SU-DHL-6 (cell line): ENCODE data around the gene PHTF2.
"Not testable (repeated sequence)": the region's sequence is repeated elsewhere in the genome, so short reads cannot be mapped to it uniquely, and the experiment has no call there.

ENCODE experiments used
- EZH2phosphoT487 ChIP-seq: fragments of 200-600 bp; sonication (generic), shearing (Covaris generic); conservative IDR thresholded peaks from 2 replicates; pipeline ENCODE4 v1.6.1; 2018; ENCODE audit warnings: mild to moderate bottlenecking, antibody characterized with exemption, low read length, moderate library complexity, mixed read lengths
- TF ChIP-seq, protein P1 (sequence below): fragments of 200-600 bp; sonication (generic); IDR thresholded peaks from one replicate; pipeline ENCODE4 v1.5.1; 2017; ENCODE audit warnings: antibody characterized with exemption, mild to moderate bottlenecking, low read length, moderate library complexity; ENCODE audit not compliant: insufficient read depth, poor library complexity, severe bottlenecking

DNA sequence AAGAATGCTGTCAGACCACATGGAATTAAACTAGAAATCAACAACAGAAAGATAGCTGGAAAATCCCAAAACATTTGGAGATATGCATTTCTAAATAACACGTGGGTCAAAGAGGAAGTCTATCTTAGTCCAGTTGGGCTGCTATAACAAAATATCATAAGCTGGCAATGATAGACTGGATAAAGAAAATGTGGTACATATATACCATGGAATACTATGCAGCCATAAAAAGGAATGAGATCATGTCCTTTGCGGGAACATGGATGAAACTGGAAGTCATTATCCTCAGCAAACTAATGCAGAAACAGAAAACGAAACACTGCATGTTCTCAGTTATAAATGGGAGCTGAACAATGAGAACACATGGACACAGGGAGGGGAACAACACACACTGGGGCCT, 200.6 kb downstream of the PHTF2 start:
- TF ChIP-seq, protein P1, sequence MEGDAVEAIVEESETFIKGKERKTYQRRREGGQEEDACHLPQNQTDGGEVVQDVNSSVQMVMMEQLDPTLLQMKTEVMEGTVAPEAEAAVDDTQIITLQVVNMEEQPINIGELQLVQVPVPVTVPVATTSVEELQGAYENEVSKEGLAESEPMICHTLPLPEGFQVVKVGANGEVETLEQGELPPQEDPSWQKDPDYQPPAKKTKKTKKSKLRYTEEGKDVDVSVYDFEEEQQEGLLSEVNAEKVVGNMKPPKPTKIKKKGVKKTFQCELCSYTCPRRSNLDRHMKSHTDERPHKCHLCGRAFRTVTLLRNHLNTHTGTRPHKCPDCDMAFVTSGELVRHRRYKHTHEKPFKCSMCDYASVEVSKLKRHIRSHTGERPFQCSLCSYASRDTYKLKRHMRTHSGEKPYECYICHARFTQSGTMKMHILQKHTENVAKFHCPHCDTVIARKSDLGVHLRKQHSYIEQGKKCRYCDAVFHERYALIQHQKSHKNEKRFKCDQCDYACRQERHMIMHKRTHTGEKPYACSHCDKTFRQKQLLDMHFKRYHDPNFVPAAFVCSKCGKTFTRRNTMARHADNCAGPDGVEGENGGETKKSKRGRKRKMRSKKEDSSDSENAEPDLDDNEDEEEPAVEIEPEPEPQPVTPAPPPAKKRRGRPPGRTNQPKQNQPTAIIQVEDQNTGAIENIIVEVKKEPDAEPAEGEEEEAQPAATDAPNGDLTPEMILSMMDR: not testable (repeated sequence)
- not testable (repeated sequence) for TF ChIP-seq EZH2phosphoT487
